ENCODE measurements around the gene ADAP1. TPM values are rescaled to one million over a fixed set of nuclear protein-coding genes. Genes with fewer than 3 reads are reported as not detected.
A peak's percentile ranks its signal among the peaks of the same experiment; 100 is the strongest.

ADAP1 gene
- total RNA-seq, 4 donors from 2014 or later, result 41.9 to 94.2 (median 78.3) TPM

DNA sequence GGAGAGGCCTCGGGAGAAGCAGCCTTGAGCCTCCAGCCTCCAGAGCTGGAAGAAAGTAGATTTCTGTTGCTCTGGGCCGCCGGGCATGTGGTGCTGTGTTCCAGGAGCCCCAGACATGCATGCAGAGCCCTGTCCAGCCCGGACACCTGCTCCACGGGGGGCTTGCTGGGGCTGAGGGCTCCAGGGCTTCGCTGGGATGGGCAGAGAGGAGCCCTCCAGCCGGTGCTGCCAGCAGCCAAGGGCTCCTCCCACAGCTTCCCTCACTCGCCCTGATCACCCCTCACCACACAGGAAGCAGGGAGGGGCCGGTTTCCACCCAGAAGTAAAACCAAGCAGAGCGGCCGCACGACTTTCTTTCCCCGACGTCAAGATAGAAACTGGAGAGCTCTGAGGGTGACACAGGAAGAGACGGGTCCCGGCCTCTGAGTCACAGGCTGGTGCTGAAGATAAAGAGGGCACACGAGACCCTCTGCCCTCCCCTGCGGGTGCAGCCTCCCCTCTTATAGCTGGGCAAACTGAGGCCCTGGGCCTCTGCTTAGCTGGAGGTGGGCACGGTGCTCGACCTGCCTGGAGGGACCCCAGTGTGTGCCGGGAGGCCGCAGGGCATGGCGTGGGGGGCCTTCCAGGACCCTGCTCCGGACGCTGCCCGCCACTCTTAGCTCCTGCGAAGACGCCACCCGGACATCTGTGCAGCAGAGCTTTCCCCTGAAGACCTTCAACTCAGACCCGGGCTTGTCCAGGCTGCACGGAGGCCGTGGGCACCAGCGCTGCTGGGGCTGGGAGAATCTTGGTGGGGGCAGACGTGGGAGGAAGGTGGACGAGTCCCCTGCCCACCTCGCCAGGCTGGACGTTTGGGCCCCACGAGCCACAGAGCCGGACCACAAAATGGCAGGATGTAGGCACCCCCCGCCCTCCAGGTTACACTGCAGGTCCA is 31.1 kb downstream of the ADAP1 start:
- H3K27ac ChIP-seq (replicated peaks in 1 of 4), result peak overlapping the region; percentile 39 to 63 (median 50)
- 57% methylated on average over 28 of the region's 40 CpGs for WGBS
- H3K4me3 ChIP-seq, result peak overlapping the region; percentile 10 to 20 (median 18)
- DNase-seq (ENCODE audit: extremely low spot score), result peak; percentile 94
- TF ChIP-seq, protein P1, sequence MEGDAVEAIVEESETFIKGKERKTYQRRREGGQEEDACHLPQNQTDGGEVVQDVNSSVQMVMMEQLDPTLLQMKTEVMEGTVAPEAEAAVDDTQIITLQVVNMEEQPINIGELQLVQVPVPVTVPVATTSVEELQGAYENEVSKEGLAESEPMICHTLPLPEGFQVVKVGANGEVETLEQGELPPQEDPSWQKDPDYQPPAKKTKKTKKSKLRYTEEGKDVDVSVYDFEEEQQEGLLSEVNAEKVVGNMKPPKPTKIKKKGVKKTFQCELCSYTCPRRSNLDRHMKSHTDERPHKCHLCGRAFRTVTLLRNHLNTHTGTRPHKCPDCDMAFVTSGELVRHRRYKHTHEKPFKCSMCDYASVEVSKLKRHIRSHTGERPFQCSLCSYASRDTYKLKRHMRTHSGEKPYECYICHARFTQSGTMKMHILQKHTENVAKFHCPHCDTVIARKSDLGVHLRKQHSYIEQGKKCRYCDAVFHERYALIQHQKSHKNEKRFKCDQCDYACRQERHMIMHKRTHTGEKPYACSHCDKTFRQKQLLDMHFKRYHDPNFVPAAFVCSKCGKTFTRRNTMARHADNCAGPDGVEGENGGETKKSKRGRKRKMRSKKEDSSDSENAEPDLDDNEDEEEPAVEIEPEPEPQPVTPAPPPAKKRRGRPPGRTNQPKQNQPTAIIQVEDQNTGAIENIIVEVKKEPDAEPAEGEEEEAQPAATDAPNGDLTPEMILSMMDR (IDR thresholded peaks at IDR 0.05), result no peak
- peak; percentile 23 to 46 for TF ChIP-seq POLR2AphosphoS5 (IDR thresholded peaks at IDR 0.05)
- H3K27me3 ChIP-seq, result no peaks in the 10 kb centered on the region
- H3K9me3 ChIP-seq, result no peaks in the 10 kb centered on the region
- intact Hi-C loops (cut with DNase I), result no loop called here
- H3K4me1 ChIP-seq, result peaks cover 13 to 61% (median 48%) of the 10 kb centered on the region in 4 donors
- peaks cover 0 to 38% (median 11%) of the 10 kb centered on the region in 4 donors for H3K36me3 ChIP-seq

DNA sequence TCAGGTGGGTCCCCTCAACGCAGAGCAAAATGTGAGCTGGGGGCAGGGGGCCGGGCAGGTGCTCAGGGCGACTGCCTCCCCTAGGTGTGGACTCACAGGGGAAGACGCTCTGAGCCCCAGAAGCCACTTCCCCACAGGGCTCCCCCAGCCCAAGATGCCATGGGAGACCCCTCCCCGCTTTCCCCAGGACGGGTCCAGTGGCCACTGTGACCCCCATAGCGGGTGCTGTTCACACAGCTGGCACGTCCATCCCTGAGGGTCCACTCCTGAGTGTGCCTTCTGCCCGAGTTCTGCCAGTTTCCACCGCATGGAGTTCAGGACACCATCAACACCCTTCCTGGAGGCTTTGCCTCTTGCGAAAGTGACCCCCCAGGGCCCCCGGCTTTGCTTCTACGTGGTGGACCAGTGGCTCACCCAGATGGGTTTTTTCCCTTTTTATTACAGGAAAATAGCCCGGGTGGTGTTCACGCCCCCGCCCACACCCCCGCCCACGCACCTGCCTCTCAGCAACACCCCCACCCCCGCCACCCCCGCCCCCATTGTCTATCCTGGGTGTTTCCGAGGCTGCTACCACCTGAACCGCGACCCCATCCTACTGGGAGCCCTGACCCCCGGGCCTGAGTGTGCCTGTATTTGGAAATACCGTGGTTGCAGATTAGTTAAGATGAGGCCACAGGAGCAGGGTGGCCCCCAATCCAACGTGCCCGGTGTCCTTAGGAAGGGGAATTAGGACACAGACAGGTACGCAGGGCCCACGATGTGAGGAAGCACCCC is 32.0 kb downstream of the ADAP1 start:
- Histone ChIP-seq H3K36me3 (peaks cover 0 to 42% (median 11%) of the 10 kb centered on the region in 4 donors), H3K27me3 (no peaks in the 10 kb centered on the region), H3K9me3 (no peaks in the 10 kb centered on the region), H3K4me1 (peaks cover 13 to 54% (median 46%) of the 10 kb centered on the region in 4 donors), H3K4me3 (peak overlapping the region; percentile 10 to 20 (median 18)), H3K27ac (replicated peaks in 1 of 4) (peak overlapping the region in 3 of 4 donors; percentile 44 to 63 (median 57))
- TF ChIP-seq POLR2A (IDR thresholded peaks at IDR 0.05; ENCODE audit: low read depth) (no peak), POLR2AphosphoS5 (IDR thresholded peaks at IDR 0.05) (no peak), EP300 (IDR thresholded peaks at IDR 0.05) (no peak)
- TF ChIP-seq, protein P1 (IDR thresholded peaks at IDR 0.05), result no peak
- intact Hi-C loops (cut with DNase I), result no loop called here
- 64% methylated on average over 19 of the region's 29 CpGs for WGBS
- no peak for DNase-seq (ENCODE audit: extremely low spot score)

DNA sequence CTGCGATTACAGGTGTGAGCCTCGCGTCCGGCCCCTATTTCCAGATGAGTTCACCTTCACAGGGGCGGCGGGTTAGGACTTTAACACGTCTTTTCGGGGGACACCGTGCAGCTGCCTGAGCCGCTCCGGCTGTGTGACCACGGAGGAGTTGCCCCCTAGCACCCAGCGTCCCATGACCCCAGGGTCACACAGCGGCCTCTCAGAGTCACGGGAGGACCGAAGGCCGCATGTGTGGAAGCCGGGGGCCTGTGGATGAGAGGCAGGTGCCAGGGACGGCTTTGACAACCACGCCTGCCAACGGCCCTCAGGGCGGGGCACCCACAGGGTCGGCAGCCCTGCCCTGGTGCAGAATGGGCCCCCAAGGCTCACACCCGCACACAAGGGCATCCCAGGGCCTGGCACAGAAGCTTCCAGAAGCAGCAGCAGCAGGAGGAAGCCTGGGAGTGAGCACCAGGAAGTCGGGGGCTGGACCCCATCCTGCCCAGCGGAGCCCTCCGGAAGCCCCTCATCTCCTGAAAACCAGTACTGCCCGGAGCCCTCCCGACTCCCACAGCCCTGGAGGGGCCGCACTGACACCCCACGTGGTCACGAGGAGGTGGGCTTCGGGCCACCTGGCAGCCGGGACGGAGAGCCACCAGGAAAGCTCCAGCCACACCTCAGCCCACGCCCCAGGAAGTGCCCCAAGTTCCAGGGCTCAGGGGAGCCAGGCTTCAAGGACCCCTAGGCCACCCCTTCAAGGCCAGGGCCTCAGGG is 32.7 kb downstream of the ADAP1 start:
- Histone ChIP-seq H3K36me3 (peaks cover 0 to 39% (median 11%) of the 10 kb centered on the region in 4 donors), H3K27ac (replicated peaks in 1 of 4) (no peak overlapping the region), H3K9me3 (no peaks in the 10 kb centered on the region), H3K4me3 (peak overlapping the region in 1 of 4 donors; percentile 7), H3K4me1 (peaks cover 13 to 52% (median 45%) of the 10 kb centered on the region in 4 donors), H3K27me3 (no peaks in the 10 kb centered on the region)
- intact Hi-C loops (cut with DNase I), result no loop called here
- DNase-seq (ENCODE audit: extremely low spot score), result no peak
- TF ChIP-seq POLR2A (IDR thresholded peaks at IDR 0.05; ENCODE audit: low read depth) (no peak), POLR2AphosphoS5 (IDR thresholded peaks at IDR 0.05) (no peak), EP300 (IDR thresholded peaks at IDR 0.05) (no peak)
- TF ChIP-seq, protein P1 (IDR thresholded peaks at IDR 0.05), result no peak
- 70% methylated on average over 8 of the region's 36 CpGs for WGBS

DNA sequence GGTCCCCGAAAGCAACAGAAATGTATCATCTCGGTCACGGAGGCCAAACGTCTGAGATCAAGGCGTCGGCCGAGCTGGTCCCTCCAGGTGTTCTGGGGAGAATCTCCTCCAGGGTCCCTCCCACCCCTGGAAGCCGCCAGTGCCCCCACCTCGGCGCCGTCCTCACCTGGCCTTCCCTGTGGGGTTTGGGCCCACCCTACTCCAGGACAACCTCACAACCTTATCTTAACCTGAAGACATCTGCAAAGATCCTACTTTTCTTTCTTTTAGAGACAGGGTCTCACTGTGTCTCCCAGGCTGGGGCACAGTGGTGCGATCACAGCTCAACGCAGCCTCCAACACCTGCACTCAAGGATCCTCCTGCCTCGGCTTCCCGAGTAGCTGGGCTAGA is 33.4 kb downstream of the ADAP1 start:
- DNase-seq (ENCODE audit: extremely low spot score), result no peak
- no peak for TF ChIP-seq POLR2A (IDR thresholded peaks at IDR 0.05; ENCODE audit: low read depth)
- no peak for TF ChIP-seq POLR2AphosphoS5 (IDR thresholded peaks at IDR 0.05)
- TF ChIP-seq, protein P1 (IDR thresholded peaks at IDR 0.05), result no peak
- TF ChIP-seq EP300 (IDR thresholded peaks at IDR 0.05), result no peak
- Histone ChIP-seq H3K27me3 (no peaks in the 10 kb centered on the region), H3K4me3 (no peak overlapping the region), H3K4me1 (peaks cover 18 to 52% (median 45%) of the 10 kb centered on the region in 4 donors), H3K36me3 (peaks cover 0 to 34% (median 11%) of the 10 kb centered on the region in 4 donors), H3K9me3 (no peaks in the 10 kb centered on the region), H3K27ac (replicated peaks in 1 of 4) (no peak overlapping the region)
- intact Hi-C loops (cut with DNase I), result no loop called here
- 93% methylated on average over 15 of the region's 15 CpGs for WGBS
